Left cardiac atrium (tissue), 4 donors: ENCODE measurements around the gene GPN1. TPM values are rescaled to one million over a fixed set of nuclear protein-coding genes. Genes with fewer than 3 reads are reported as not detected.
"Not testable (repeated sequence)": the region's sequence is repeated elsewhere in the genome, so short reads cannot be mapped to it uniquely, and the experiment has no call there.

Experiments used
- ATAC-seq, 2 donors: fragments of 200-7000 bp; cut with Tn5 transposase; one replicate each; pipeline ENCODE4 v1.9.1; 2020; ENCODE audit warnings: mild to moderate bottlenecking in 2 of 2, moderate library complexity in 2 of 2
- DNase-seq: peaks from one replicate; pipeline ENCODE4 v3.0.0-alpha.2; 2020
- intact Hi-C, 2 donors: fragments of 100-400 bp; cut with DNase I; formaldehyde crosslinking; loops; one replicate each; pipeline versions ENCODE4 v1.14.1 to v1.15.1; 2022 to 2023
- long read RNA-seq: library from polyadenylated mRNA; unstranded; transcript quantifications from one replicate; pipeline ENCODE4 v2.0.0, GENCODE V29; 2021
- total RNA-seq, 2 donors: library from RNA; stranded (reverse); fragmentation: NEBNext Ultra II Directional; extraction: Animal tissue kit (Norgen Biotek cat#: 25700); gene quantifications; one replicate each; pipeline ENCODE4 v1.2.1, GENCODE V29; 2021
- donor health status: DM: no; HTN: yes; CAD: no.
- donor health status: DM: no; HTN: yes; CAD: no; lungs with severe emphysema.
- donor health status: DM: yes; HTN: yes; CAD: no.
- donor health status: Dilated cardiomyopathy.

GPN1 gene
- 10 to 100 TPM; 19.7 to 20.6 TPM for total RNA-seq
- long read RNA-seq, transcript GPN1-212 (14 exons, 1,832 nt), result major isoform, 64 of 68 reads
- long read RNA-seq, partial matches to known transcripts, result 0 of 68 reads
- long read RNA-seq, other reads (novel, unspliced or antisense), result 4 of 68 reads

DNA sequence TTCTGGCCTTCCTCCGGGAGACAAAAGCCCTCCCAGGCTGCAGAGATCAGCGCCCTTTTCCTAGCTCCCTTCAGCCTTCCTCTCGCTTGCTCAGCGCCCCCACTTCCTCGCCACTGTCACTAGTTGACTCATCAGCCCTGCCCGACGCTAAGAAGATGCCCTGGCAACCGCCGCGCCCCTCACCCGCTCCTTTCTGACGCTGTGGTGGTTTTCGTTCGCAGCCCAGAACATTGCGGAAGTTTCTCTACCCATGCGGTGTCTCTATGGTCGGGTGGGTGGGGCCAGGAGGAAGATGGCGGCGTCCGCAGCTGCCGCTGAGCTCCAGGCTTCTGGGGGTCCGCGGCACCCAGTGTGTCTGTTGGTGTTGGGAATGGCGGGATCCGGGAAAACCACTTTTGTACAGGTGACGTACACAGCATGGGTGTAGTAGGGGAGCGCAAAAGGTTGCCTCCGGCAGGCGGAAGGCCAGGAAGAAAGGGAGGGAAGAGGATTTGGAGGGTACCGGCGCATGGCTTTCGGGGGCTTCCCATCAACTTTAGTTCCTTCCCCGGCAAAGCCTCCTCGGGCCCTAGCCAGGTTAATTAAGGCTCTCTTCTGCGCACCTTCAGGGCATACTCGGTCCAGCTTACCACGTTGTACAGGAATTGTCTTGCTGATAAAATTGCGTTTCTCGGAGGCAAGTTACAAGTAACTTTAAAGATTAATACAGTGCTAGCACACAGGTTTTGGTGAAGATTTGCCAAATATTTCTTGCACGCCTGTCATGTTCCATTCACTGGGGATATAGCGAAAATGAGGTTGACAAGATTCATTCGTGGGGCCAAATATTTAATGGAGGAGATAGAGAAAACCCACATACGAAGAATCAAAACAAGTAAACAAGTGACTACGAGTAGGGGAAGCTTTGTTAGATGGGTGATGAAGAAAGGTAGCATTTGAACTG is at the start of gene GPN1, which contains the start of gene CCDC121:
Gene GPN1 (plus strand): TSS at position 284 of the 943 bp plus-strand sequence. CDS start 9 bp downstream, at position 293.
Gene CCDC121 (minus strand): TSS at position 246 of the 943 bp plus-strand sequence. CDS start 1,213 bp downstream, outside the sequence.
- peak; percentile 99 for ATAC-seq
- intact Hi-C loops, result no loop called here
- peak; percentile 92 for DNase-seq

DNA sequence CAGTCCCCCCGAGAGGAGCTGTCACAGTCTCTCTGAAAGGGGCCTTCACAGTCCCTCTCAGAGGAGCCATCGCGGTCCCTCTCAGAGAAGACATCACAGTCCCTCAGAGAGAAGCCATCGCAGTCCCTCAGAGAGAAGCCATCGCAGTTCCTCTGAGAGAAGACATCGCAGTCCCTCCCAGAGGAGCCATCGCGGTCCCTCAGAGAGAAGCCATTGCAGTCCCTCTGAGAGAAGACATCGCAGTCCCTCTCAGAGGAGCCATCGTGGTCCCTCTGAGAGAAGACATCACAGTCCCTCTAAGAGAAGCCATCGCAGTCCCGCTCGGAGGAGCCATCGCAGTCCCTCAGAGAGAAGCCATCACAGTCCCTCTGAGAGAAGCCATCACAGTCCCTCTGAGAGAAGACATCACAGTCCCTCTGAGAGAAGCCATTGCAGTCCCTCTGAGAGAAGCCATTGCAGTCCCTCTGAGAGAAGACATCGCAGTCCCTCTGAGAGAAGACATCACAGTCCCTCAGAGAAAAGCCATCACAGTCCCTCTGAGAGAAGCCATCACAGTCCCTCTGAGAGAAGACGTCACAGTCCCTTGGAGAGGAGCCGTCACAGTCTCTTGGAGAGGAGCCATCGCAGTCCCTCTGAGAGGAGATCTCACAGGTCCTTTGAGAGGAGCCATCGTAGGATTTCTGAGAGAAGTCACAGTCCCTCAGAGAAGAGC is 47.3 kb upstream of the GPN1 start:
- DNase-seq (no peak), ATAC-seq (no peak)
- intact Hi-C loops, result loop anchor here in 1 of 2 donors (10.0 kb wide), 1 partner anchor 87 kb away; the partner anchor contains the start of genes FNDC4 and GCKR

DNA sequence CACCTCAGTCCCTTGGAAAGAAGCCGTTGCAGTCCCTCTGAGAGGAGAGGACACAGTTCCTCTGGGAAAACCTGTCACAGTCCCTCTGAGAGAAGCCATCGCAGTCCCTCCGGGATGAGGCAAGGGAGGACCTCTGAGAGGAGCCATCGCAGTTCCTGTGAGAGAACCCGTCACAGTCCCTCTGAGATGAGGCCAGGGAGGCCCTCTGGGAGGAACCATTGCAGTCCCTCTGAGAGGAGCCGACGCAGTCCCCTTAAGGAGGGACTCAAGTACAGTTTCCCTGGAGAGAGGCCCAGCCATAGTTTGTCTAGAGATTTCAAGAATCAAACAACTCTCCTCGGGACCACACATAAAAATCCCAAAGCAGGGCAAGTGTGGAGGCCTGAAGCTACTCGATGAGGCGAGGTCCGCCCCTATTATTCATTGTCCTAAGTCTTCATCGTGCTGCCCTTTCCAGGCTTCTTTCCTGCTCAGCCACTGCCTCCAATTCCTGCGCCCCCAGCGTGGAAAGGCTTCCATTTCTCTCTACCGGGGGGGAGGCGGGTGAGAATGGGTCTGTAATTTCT is 46.6 kb upstream of the GPN1 start:
- ATAC-seq (peak; percentile 1 to 8), DNase-seq (no peak)
- intact Hi-C loops, result loop anchor here in 1 of 2 donors (10.0 kb wide), 1 partner anchor 87 kb away; the partner anchor contains the start of genes FNDC4 and GCKR

DNA sequence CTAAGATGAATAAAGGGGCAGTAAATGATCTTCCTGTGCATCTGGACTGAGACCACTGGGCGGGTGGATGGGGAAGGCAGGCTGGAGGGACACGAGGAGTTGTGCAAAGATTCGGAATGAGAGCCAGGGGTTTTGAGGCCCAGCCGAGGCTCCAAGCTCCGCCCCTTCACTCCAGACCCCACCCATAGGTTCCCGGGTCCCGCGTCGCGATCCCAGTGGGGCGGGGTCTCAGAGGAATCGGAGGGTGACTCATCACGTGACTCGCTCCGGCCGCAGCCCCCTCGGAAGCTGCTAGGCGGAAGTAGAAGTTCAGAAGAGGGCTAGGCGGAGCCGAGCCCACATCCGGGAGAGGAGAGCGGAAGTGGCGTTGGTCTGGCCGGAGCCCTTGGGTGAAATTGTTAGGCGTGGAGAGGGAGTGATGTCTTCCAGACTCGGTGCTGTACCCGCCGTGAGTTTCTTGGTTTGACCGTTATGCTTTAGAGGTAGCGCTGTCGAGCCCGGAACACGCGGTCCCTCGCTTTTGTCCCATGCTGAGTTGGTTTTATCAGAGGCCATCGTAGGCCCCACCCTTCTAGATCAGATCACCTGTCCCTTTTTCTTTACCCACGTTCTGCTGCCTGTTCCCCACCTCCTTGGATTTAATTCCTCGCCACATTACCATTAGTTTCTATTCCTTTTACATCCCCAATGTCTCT is 46.0 kb upstream of the GPN1 start, which contains the start of gene ZNF512:
Gene ZNF512 (plus strand): TSS at position 348 of the 695 bp plus-strand sequence. CDS start 71 bp downstream, at position 419.
- DNase-seq (peak; percentile 95), ATAC-seq (peak; percentile 98 to 99)
- intact Hi-C loops, result loop anchor here in 1 of 2 donors (10.0 kb wide), 1 partner anchor 88 kb away; the partner anchor contains the start of genes FNDC4 and GCKR

DNA sequence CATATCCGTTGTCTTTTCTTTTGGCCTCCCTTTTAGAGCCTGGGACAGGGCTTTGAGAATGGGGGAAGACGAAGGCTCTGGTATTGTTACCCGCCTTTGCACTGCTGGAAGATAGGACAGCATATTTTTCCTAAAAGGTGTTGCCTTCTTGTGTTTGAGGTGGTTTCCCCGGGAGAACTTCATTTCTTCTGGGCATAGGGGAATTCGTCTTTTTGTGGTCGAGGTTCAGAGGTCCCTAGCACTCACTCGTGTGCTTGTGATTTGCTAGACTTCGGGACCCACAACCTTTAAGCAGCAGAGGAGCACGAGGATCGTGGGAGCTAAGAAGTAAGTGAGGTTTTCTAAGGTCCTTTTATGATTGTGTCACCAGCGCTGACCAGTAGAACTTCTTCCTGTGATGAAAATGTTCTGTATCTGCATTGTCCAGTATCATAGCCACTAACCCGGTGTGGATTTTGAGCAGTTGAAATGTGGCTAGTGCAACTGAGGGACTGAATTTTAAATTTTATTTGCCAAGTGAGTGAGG is 45.4 kb upstream of the GPN1 start:
- DNase-seq, result no peak
- intact Hi-C loops, result loop anchor here in 1 of 2 donors (10.0 kb wide), 1 partner anchor 89 kb away; the partner anchor contains the start of genes FNDC4 and GCKR
- no peak for ATAC-seq

DNA sequence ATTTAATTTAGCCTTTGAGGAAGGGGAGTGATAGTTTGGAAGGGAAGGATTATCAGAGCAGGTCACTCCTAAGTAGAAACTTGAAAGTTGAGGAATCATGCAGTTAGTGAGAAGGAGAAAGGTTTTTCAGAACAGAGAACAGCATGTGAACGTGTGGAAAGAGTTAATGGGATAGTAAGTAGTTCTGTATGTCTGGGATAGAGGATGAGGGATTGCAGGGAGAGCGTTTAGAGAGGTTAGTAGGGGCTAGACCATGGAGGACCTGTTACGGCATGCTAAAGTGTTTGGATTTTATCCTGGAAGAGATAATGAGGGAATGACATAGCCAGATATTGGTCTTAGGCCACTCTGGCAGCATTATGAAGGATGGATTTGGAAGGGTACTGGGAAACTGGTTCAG is 44.3 kb upstream of the GPN1 start:
- DNase-seq, result no peak
- intact Hi-C loops, result loop anchor here in 1 of 2 donors (10.0 kb wide), 1 partner anchor 90 kb away; the partner anchor contains the start of genes FNDC4 and GCKR
- ATAC-seq, result no peak

DNA sequence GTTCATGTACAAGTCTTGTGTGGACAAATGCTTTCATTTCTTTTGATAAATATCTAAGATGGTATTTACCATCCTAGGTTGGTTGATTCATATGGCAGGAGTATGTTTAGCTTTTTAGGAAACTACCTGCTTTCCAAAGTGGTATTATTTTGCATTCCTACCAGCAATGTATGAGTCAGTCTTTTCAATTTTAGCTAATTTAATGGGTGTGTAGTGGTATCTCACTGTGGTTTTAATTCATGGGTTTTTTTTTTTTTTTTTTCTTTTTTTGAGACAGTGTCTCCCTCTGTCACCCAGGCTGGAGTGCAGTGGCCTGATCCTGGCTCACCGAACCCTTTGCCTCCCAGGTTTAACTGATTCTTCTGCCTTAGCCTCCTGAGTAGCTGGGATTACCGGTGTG is 41.8 kb upstream of the GPN1 start:
- DNase-seq (no peak), ATAC-seq (no peak)
- intact Hi-C loops, result loop anchor here in 1 of 2 donors (10.0 kb wide), 1 partner anchor 92 kb away; the partner anchor contains the start of genes FNDC4 and GCKR

DNA sequence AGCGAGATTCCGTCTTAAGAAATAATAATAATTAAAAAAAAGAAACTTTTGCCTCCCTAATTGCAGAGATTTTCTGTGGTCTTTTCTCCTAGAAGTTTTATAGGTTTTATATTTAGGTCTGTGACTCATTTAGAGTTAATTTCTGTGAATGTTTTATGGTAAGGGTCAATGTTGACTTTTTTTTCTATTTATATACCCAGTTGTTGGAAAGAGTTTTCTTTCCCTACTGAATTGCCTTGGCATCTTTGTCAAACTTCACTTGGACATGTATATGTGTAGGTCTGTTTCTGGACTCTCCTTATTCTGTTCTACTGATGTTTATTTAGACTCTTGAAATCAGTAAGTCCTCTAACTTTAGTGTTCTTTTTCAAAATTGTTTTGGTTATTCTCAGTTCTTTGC is 40.5 kb upstream of the GPN1 start:
- DNase-seq (no peak), ATAC-seq (no peak)
- intact Hi-C loops, result loop anchor here in 1 of 2 donors (10.0 kb wide), 1 partner anchor 94 kb away; the partner anchor contains the start of genes FNDC4 and GCKR

DNA sequence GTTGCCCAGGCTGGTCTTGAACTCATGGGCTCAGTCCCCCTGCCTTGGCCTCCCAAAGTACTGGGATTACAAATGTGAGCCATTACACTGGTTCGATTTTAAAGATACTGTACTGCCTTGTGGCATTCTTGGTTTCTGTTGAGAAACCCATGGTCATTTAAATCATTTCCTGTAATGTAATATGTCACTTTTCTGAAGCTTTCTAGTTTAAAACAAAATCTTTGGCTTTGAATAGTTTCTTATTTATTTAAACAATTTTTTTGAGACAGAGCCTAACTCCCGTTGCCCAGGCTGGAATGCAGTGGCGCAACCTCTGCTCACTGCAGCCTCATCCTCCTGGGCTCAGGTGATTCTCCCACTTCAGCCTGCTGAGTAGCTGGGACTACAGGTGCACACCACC is 37.1 kb upstream of the GPN1 start:
- DNase-seq (no peak), ATAC-seq (no peak)
- intact Hi-C loops, result no loop called here

DNA sequence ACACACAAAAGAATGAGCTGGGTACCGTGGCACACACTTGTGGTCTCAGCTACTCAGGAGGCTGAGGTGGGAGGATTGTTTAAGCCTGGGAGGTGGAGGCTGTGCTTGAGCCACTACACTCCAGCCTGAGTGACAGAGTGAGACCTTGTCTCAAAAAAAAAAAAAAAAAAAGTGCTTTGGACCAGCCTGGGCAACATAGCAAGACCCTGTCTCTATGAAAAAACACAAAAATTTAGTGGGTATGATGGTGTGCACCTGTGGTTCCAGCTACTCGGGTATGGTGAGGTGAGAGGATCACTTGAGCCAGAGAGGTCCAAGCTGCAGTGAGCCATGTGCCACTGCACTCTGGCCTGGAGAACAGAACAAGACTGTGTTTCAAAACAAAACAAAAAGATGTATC is 35.6 kb upstream of the GPN1 start:
- intact Hi-C loops, result no loop called here
- ATAC-seq (no peak), DNase-seq (no peak)

DNA sequence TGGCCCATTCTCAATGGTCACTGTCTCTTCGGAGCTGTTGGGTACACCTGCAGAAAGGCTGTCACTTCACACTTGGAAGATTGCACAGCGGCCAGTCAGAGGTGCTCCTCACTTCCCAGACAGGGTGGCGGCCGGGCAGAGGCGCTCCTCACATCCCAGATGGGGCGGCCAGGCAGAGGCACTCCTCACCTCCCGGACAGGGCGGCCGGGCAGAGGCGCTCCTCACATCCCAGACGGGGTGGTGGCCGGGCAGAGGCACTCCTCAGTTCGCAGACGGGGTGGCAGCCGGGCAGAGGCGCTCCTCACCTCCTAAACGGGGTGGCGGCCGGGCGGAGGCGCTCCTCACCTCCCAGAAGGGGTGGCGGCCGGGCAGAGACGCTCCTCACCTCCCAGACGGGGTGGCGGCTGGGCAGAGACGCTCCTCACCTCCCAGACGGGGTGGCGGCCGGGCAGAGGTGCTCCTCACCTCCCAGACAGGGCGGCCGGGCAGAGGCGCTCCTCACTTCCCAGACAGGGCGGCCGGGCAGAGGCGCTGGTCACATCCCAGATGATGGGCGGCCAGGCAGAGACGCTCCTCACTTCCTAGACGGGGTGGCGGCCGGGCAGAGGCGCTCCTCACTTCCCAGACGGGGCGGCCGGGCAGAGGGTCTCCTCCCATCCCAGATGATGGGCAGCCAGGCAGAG is 34.7 kb upstream of the GPN1 start:
- ATAC-seq, intact Hi-C loops, DNase-seq: not testable (repeated sequence)

DNA sequence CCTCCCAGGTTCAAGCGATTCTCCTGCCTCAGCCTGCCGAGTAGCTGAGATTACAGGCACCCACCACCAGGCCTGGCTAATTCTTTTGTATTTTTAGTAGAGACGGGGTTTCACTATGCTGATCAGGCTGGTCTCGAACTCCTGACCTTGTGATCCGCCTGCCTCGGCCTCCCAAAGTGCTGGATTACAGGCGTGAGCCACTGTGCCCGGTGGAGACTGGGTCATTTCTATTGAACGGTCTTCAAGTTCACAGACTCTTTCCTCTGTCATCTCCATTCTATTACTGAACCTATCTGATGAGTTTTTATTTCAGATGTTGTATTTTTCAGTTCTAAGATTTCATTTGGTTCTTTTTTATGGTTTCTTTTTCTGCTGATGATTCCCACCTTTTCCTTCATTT is 33.4 kb upstream of the GPN1 start:
- ATAC-seq, DNase-seq, intact Hi-C loops: not testable (repeated sequence)

DNA sequence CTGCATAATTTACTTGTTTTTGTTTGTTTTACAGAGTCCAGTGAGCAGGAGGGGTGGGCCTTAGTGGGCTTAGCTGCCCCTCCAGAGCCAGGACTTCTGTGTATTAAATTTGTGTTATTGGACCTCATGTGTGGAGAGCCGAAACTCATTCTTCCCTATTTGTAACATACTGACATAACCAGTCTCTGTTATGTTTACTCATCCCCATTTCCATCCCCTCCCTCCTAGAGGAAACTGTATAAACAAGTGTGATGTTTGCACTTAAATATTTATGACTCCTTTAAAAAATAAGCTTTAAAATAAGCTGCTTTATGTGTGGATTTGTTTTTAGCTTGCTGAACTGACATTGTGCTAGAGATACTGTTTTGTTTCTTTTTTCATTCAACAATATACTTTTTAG is 32.2 kb upstream of the GPN1 start:
- intact Hi-C loops, result no loop called here
- DNase-seq (no peak), ATAC-seq (no peak)

DNA sequence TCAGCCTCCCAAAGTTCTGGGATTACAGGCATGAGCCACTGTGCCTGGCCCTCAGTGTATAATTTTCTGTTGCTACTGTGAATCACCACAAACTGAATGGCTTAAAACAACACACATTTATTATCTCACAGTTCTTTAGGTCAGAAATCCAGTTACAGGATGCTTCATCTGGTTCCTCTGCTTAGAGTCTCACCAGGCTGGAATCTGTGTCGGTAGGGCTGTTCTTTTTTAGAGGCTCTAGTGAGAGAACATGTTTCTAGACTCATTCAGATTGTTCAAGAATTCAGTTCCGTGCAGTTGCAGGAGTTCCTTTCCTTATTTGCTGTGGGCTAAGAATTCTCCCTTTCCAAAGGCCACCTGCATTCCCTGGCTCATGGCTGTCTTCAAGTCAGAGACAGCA is 22.2 kb upstream of the GPN1 start:
- ATAC-seq, result no peak

DNA sequence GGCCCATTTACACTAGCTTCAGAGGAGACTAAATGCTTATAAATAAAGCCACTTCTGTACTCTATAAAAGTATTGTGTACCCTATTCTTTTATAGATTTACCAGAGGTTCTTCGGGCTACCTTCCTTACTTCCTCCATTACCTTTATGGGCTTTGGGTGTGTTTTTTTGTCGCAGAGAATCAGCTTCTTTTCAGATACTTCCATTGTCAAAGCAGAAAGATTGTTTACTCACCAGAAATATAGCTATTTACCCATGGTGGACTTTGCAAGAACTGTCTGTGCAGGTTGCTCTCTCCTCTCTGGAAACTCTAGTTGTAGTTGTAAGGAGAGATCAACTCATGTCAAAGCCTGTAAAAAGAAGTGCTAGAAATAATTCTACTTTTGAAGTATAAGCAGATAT is 14.9 kb upstream of the GPN1 start:
- ATAC-seq, result no peak
- intact Hi-C loops, result no loop called here

More for the DNA sequence above, 22.2 kb upstream of the GPN1 start:
- no peak for DNase-seq
- intact Hi-C loops, result no loop called here

DNA sequence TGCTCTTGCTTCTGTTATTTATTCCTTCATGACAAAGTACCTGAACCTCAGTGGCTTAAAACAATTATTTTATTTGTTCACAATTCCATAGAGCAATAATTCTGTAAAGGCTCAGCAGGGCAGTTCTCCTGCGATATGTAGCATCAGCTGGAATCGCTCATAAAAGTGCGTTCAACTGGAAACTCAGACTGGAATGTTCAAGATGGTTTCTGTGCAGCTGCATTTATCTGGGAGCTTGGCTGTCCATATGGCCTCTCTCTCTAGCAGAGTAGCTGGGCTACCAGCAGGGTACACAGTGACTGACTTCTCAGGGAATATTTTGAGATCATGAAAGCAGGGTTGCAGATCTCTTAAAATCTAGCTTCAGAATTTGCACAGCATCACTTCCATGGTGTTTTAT is 13.5 kb upstream of the GPN1 start:
- intact Hi-C loops, result no loop called here
- DNase-seq (no peak), ATAC-seq (no peak)

More for the DNA sequence above, 14.9 kb upstream of the GPN1 start:
- no peak for DNase-seq

DNA sequence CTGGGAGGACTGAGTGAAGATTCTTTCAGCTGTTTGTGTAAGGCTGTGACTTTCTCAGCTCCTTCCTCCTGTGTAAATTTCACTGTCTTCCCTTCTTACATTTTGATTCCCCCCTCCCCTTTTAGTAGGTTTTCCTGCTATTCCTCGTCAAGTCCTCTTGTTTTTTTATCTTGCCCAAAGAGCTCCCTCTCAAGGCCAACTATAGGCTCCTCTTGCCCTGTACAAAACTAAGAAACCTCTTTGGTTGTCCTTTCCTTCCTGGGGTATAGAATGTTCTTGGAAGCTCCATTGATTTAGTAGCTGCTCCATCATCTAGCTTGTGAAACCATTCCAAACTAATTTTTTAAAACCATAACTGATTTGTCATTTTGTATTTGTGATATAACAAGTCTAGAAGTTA is 7.3 kb upstream of the GPN1 start:
- ATAC-seq (no peak), DNase-seq (no peak)
- intact Hi-C loops, result no loop called here
